Renal pelvis (tissue), 4 donors: ENCODE measurements around the gene DEDD. TPM values are rescaled to one million over a fixed set of nuclear protein-coding genes. Genes with fewer than 3 reads are reported as not detected.

ENCODE experiments used
- DNase-seq: peaks from one replicate; pipeline ENCODE4 v3.0.0-alpha.2; 2013
- polyA plus RNA-seq, 3 donors: library from polyadenylated mRNA; unstranded; fragments of 120-200 nt; gene quantifications; one replicate each; pipeline ENCODE4 v1.2.1, GENCODE V29; 2013; ENCODE audit not compliant: insufficient read length in 3 of 3

DEDD gene
- polyA plus RNA-seq, 3 donors, result 50.3 to 58.0 (median 57.8) TPM

GRCh38 chr1:161098210-161099068, 34.0 kb downstream of the DEDD start, which contains the start of gene KLHDC9:
KLHDC9 (plus strand) TSS chr1:161098361; CDS start chr1:161098536, 175 bp downstream.
- DNase-seq, result peak; percentile 85

DNA sequence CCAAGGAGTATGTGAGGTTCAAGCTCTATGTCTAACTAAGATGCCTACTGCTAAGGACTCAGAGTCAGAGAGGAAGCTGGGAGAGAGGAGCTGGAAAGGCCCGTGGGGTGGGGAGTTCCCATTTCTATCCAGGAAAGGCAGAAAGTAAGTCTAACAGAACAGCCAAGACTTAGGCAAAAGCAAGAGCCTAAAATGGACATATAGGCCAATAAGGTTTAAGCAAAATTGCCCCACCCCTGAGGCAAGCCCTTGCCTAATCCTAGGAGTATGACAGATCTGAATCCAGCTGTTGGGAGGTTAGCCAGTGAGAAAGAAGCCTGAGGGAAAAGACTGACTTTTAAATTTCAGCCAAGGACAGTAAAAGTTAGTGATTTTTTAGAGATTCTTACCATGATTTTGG, 35.9 kb downstream of the DEDD start:
- DNase-seq, result no peak

- no peak for DNase-seq
Observed at GRCh38 chr1:161096015-161096414, 36.5 kb downstream of the DEDD start.

DNA sequence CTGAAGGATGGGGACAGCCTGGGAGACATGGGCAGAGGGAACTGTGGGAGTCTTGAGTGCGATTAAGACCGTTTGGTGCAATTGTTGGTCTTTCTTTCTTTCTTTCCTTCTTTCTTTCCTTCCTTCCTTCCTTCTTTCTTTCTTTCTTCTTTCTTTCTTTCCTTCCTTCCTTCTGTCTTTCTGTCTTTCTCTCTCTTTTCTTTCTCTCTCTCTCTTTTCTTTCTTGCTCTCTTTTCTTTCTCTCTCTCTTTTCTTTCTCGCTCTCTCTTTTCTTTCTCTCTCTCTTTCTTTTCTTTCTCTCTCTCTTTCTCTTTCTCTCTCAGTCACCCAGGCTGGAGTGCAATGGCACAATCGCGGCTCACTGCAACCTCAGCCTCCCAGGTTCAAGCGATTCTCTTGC, 37.2 kb downstream of the DEDD start:
- DNase-seq, result no peak

DNA sequence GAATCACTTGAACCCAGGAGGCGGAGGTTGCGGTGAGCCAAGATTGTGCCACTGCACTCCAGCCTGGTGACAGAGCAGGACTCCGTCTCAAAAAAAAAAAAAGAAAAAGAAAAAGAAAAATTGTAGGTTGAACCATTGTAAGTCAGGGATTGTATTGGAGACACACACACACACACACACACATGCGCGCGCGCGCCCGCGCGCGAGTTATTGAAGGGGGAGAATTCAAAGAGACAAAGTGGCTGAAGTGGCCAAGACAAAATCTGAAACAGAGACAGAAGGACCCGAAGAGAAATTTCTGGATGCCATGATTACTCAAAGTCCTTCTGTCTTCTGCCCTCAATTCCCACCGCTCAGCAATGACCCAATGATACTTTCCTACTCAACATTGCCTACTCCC, 38.0 kb downstream of the DEDD start:
- no peak for DNase-seq

DNA sequence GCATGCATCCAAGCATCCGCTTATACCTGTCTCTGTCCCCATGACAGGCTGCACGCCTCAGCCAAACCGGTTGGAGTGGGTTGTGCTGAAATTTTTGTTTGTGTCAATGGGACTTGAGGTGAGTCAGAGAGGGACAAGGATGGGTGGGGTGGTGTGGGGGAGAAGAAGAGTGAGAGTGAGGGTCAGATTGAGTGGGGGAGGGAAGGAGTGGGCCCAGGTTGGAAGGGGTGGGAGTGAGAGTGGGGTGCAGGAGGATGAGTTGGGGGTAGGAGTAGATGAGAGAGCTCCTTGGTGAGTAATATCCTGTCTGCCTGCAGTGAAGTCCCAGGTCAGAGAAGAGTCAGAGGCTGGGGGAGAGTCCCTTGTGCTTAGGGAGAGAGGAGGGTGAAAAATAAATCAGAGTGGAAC, 39.8 kb downstream of the DEDD start:
- DNase-seq, result no peak

- DNase-seq, result no peak
Observed at GRCh38 chr1:161091796-161092507, 40.5 kb downstream of the DEDD start.

DNA sequence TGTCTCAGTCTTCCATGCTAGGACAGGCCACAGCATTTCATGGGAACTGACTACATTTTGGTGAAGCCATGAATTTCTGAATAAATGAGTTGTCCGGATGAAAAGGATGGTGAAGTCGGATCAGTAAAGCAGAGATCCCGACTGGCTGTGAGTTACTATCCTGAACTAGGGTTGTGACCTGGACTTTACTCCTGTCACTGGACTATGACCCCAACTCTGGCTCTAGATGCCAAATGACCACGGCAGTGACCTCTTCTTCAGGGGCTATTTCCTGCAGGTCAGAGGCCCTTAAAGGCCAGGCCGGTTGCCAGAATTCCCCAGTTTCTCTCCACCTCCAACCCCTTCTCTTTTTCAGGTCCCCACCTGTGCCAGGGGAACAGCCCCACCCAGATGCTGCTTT, 41.4 kb downstream of the DEDD start:
- no peak for DNase-seq

- no peak for DNase-seq
Observed at GRCh38 chr1:161090617-161091016, 41.9 kb downstream of the DEDD start.

DNA sequence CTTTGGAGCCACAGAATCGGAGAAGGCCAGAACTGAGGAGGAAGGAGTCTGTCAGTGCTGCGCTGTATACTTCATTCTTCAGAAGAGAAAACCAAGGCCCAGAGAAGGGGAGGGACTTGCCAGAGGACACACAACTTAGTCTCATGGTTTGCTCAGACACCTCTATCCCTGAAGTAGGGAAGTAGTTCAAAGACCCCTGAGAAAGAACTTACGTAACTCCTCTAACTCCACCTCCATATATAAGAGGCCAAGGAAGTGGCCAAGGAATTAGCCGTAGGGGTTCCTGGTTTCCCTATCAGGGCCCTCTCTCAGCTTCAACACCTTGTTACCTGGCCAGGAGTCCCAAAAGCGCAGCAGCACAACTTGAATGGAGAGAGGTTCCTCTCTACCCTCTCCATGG, 42.5 kb downstream of the DEDD start:
- DNase-seq, result no peak

GRCh38 chr1:161089251-161089924, 43.1 kb downstream of the DEDD start, which contains the start of gene NECTIN4:
NECTIN4 (minus strand) TSS chr1:161089558; CDS start chr1:161089296, 262 bp downstream.
- DNase-seq, result no peak

GRCh38 chr1:161088587-161089110, 43.8 kb downstream of the DEDD start:
- DNase-seq, result no peak

GRCh38 chr1:161086457-161086856, 46.0 kb downstream of the DEDD start:
- no peak for DNase-seq

GRCh38 chr1:161085165-161085564, 47.3 kb downstream of the DEDD start:
- DNase-seq, result no peak

- DNase-seq, result no peak
Observed at GRCh38 chr1:161084597-161084988, 47.9 kb downstream of the DEDD start.

DNA sequence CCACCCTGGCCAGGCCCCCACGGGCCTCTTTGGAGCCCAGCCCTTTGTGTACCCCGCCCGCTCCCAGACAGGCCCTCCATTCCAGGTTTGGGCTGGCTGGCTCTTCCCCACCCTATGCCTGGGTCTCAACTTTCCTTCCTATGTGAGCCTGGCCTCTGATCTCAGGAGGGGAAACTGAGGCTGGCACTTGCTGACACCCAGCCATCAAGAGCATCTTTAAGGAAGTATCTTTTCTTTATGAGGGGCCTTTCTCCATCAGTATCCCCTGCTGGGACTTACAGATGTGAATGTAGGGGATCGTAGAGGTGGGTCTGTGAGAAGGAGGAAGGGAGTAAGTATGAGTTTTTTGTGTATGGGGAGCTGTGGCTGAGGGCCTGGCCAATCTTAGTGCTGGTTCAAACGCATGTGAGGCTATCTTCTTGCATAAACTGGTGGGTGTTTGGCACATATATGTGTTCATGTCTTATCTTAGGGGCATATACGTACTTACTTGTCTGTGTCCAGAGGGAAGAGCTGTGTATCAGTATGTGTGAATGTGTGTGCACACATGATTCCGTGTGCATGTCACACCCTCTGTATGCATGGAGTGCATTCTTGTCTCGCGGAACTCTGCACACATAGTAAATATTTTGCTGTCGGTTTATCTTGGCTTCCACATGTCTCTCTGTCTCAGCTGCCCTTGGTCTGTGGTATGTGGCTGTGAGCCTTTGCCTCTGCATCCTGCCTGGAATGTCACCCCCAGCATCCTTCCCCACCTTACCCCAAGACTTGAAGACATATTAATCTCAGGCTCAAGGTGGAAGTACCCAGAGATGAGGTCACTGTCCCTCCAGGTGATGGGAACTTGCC, 48.5 kb downstream of the DEDD start:
- no peak for DNase-seq

GRCh38 chr1:161082996-161083747, 49.3 kb downstream of the DEDD start:
- no peak for DNase-seq

GRCh38 chr1:161082483-161082882, 50.0 kb downstream of the DEDD start:
- DNase-seq, result no peak

GRCh38 chr1:161081519-161081918, 50.9 kb downstream of the DEDD start:
- DNase-seq, result no peak
